ENCODE results near the gene ABLIM1. TPM values are rescaled to one million over a fixed set of nuclear protein-coding genes. Genes with fewer than 3 reads are reported as not detected.

The ABLIM1 gene
- total RNA-seq, 1 experiment from 2014 or later: 79.3 TPM

GRCh38 chr10:114559636-114560035, 98.4 kb downstream of the ABLIM1 start:
- peaks cover 10% of the 10 kb centered on the region for H3K9me3 ChIP-seq
- ChIA-PET POLR2A (no interaction called here), CTCF (no interaction called here)
- Mint-ChIP-seq H3K9me3 (ENCODE audit: unreplicated experiment) (peaks cover 11% of the 10 kb centered on the region), H3K27me3 (ENCODE audit: insufficient read depth, unreplicated experiment) (no peaks in the 10 kb centered on the region), H3K27ac (ENCODE audit: unreplicated experiment) (no peak overlapping the region), H3K36me3 (ENCODE audit: insufficient read depth, unreplicated experiment) (peaks cover 14% of the 10 kb centered on the region), H3K4me3 (ENCODE audit: unreplicated experiment) (no peak overlapping the region), H3K4me1 (ENCODE audit: low read depth, unreplicated experiment) (no peaks in the 10 kb centered on the region)
- H3K4me1 ChIP-seq: no peaks in the 10 kb centered on the region
- intact Hi-C loops (cut with micrococcal nuclease; ENCODE audit: unreplicated experiment): loop anchor here (10.0 kb wide), 1 partner anchor 565 kb away; no protein-coding TSS in a partner anchor
- H3K27me3 ChIP-seq (replicated peaks; ENCODE audit: control insufficient read depth, insufficient read depth, low read length): no peaks in the 10 kb centered on the region
- no peak for DNase-seq
- no peak for TF ChIP-seq CTCF (IDR thresholded peaks at IDR 0.05; ENCODE audit: insufficient read depth in 1 of 2, low read depth in 1 of 2, low read length in 1 of 2, severe bottlenecking in 1 of 2, unreplicated experiment in 1 of 2)
- no peaks in the 10 kb centered on the region for H3K36me3 ChIP-seq (ENCODE audit: control insufficient read depth, insufficient read depth, low read length)
- no TSS peak for BruUV-seq (replicated peaks)
- H3K4me3 ChIP-seq (ENCODE audit: low read depth, low read length): no peak overlapping the region

GRCh38 chr10:114557854-114558253, 100.2 kb downstream of the ABLIM1 start:
- no peaks in the 10 kb centered on the region for H3K27me3 ChIP-seq (replicated peaks; ENCODE audit: control insufficient read depth, insufficient read depth, low read length)
- POLR2A ChIA-PET: no interaction called here
- H3K4me1 ChIP-seq: no peaks in the 10 kb centered on the region
- Mint-ChIP-seq H3K27ac (ENCODE audit: unreplicated experiment) (no peak overlapping the region), H3K4me1 (ENCODE audit: low read depth, unreplicated experiment) (no peaks in the 10 kb centered on the region), H3K9me3 (ENCODE audit: unreplicated experiment) (peaks cover 11% of the 10 kb centered on the region), H3K27me3 (ENCODE audit: insufficient read depth, unreplicated experiment) (no peaks in the 10 kb centered on the region), H3K36me3 (ENCODE audit: insufficient read depth, unreplicated experiment) (peaks cover 10% of the 10 kb centered on the region), H3K4me3 (ENCODE audit: unreplicated experiment) (no peak overlapping the region)
- H3K9me3 ChIP-seq: peaks cover 10% of the 10 kb centered on the region
- BruUV-seq (replicated peaks): no TSS peak
- intact Hi-C loops (cut with micrococcal nuclease; ENCODE audit: unreplicated experiment): loop anchor here (10.0 kb wide), 1 partner anchor 567 kb away; no protein-coding TSS in a partner anchor
- TF ChIP-seq CTCF (IDR thresholded peaks at IDR 0.05; ENCODE audit: insufficient read depth in 1 of 2, low read depth in 1 of 2, low read length in 1 of 2, severe bottlenecking in 1 of 2, unreplicated experiment in 1 of 2): no peak
- CTCF ChIA-PET: no interaction called here
- H3K36me3 ChIP-seq (ENCODE audit: control insufficient read depth, insufficient read depth, low read length): no peaks in the 10 kb centered on the region
- DNase-seq: no peak
- H3K4me3 ChIP-seq (ENCODE audit: low read depth, low read length): no peak overlapping the region

GRCh38 chr10:114556236-114557122, 101.6 kb downstream of the ABLIM1 start:
- H3K36me3 ChIP-seq (ENCODE audit: control insufficient read depth, insufficient read depth, low read length): no peaks in the 10 kb centered on the region
- TF ChIP-seq CTCF (IDR thresholded peaks at IDR 0.05; ENCODE audit: insufficient read depth in 1 of 2, low read depth in 1 of 2, low read length in 1 of 2, severe bottlenecking in 1 of 2, unreplicated experiment in 1 of 2): no peak
- H3K27me3 ChIP-seq (replicated peaks; ENCODE audit: control insufficient read depth, insufficient read depth, low read length): no peaks in the 10 kb centered on the region
- H3K9me3 ChIP-seq: peaks cover 10% of the 10 kb centered on the region
- H3K9me3 Mint-ChIP-seq (ENCODE audit: unreplicated experiment): peaks cover 11% of the 10 kb centered on the region
- H3K4me3 Mint-ChIP-seq (ENCODE audit: unreplicated experiment): no peak overlapping the region
- H3K4me1 Mint-ChIP-seq (ENCODE audit: low read depth, unreplicated experiment): no peaks in the 10 kb centered on the region
- H3K27ac Mint-ChIP-seq (ENCODE audit: unreplicated experiment): no peak overlapping the region
- H3K4me3 ChIP-seq (ENCODE audit: low read depth, low read length): no peak overlapping the region
- intact Hi-C loops (cut with micrococcal nuclease; ENCODE audit: unreplicated experiment): loop anchor here (10.0 kb wide), 1 partner anchor 568 kb away; no protein-coding TSS in a partner anchor
- no peaks in the 10 kb centered on the region for H3K4me1 ChIP-seq
- no peaks in the 10 kb centered on the region for H3K27me3 Mint-ChIP-seq (ENCODE audit: insufficient read depth, unreplicated experiment)
- no TSS peak for BruUV-seq (replicated peaks)
- CTCF ChIA-PET: no interaction called here
- H3K36me3 Mint-ChIP-seq (ENCODE audit: insufficient read depth, unreplicated experiment): peaks cover 8% of the 10 kb centered on the region
- POLR2A ChIA-PET: no interaction called here
- no peak for DNase-seq
